NCI-H2107 treated with DMSO at 0.1 percent for 48 hours (cell line): ENCODE measurements around the gene FAM210B.
"Not testable (repeated sequence)": the region's sequence is repeated elsewhere in the genome, so short reads cannot be mapped to it uniquely, and the experiment has no call there.

Experiments used
- DNase-seq: peaks from one replicate; lab custom pipeline; 2025; ENCODE audit not compliant: unreplicated experiment; lab: John Stamatoyannopoulos, UW

The FAM210B gene

GRCh38 chr20:56360133-56360907, 1.5 kb downstream of the FAM210B start:
- DNase-seq, result no peak

DNA sequence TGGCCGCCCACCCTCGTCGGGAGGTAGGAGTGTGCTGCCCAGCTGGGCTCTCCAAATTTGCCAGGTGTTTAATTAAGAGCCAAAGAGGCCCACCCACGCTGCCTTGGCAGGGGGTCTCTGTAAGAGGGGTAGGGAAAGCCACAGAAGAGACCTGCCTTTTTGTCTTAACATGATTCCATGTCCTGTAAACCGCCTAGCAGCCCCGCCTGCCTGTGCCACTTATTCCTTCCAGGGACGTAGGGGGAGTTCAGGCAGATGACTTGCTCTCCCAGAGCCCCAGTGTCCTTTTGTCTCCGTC, 2.1 kb downstream of the FAM210B start:
- DNase-seq, result no peak

DNA sequence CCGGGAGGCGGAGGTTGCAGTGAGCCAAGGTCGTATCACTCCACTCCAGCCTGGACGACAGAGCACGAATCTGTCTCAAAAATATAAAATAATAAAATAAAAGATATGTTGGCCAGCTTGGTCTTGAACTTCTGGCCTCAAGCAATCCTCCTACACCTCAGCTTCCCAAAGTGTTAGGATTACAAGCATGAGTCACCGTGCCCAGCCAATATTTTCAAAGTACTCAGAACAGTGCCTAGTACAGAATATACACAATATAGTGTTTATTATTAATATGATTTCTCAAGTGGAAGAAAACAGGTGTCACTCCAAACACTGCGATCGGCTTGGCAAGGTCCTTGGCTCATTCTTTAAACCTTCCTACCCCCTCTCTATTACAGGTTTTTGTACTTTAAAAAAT, 3.1 kb downstream of the FAM210B start:
- DNase-seq, result no peak

GRCh38 chr20:56362833-56363413, 4.1 kb downstream of the FAM210B start:
- DNase-seq, result no peak

DNA sequence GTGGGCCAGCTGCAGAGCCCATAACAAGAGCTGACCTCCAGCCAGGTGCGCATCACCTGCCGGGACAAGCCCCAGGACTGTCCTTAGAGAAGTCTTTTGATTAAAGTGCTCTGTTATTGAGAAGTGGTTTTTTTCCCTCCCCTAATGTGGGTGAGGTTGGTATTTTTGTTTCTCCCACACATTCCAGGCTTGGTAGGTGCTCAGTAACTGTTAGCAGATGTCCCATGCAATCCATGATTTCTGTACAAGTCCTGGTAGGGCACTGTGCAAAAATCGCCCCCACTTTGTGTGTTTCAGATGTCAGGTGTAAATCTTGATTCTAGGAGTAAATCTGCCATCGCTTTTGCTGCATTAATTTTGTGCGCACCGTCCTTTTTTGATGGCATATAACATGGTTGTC, 4.7 kb downstream of the FAM210B start:
- no peak for DNase-seq

DNA sequence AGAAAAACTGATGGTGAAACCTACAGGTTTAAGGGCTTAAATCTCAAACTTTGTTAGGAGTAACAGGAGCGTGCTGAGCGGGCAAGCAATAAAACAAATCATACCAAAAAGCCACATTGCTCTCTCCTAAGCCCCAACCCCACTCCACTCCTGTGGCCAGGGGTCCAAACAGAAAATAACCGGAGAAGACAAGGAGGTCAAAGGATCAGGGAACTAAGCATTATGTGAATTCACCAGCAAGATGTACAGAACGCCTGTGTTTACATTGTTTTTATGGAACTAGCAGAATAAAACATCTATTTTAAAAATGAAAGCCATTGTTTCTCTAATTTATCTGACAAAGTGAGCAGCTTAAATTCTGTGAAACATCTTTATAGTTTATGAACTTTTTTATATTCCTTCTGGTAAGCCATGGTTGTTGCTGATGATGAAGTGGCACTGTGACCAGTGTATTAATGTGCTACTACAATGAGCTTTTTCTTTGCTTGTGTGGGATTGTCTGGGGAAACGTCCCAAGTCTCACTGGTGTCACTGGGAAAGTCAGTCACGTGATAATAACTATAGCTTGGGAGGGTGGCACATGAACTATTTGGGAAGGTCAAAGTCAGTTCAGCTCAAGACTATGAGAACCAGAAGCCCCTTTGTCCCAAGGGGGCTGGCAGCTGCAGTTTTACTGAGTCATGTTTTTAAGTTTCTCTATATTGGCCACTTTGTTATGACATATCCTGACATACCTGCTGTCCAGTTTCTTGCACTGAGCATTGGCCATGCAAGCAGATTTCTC, 9.8 kb downstream of the FAM210B start:
- DNase-seq, result no peak

- no peak for DNase-seq
Measured at GRCh38 chr20:56369179-56369578, 10.4 kb downstream of the FAM210B start.

DNA sequence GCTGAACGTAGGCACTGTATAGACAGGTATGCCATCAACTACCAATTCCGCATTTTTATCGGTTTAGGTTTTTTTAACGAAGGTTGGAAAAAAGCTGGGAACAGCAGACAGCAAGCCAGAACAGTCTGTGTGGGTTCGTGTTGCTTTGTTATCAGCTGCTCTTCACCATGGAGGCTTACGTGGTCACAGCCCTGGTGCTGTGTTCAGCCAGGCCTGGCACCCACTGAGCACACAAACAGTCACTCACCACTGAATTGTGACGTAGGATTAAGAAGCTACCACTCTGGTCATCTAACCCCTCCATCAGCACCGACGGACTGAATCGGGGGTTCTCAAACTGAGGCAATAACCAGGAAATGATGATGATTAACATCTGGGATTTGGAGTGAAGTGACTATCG, 13.2 kb downstream of the FAM210B start:
- no peak for DNase-seq

GRCh38 chr20:56372850-56373249, 14.1 kb downstream of the FAM210B start:
- no peak for DNase-seq

DNA sequence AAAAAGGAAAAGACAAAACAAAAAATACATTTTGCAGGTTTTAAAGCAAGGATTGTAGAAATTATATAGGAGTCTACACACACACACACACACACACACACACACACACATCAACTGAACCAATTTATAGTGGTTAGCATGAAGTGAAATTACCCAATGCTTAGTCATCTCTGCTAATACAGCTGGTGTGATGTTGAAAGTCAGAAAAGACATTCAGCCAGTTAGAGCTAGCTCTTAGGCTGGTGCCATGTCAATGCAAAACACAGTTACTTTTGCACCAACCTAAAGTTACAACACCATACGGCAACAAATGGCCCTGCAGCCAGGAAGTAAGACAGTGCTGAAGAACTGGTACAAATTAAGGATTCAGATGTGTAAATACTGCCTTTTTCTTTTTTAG, 15.2 kb downstream of the FAM210B start:
- no peak for DNase-seq

DNA sequence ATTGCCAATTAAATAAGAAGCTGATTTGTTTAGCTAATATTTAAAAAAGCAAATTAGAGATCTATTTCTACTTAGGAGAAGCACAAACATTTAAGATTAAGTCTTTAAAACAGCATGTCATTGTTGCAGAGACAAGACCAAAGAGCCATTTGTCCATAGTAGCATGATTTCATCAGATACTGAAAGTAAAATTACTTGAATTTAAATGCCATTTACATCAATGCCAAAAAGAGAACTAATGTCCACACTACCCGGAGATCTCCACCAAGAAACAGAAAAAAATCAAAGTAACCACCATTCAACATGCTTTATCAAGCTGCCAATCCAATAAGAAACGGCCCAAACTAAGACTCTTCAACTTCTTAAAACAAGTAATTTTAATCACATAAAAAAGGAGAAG, 17.6 kb downstream of the FAM210B start:
- DNase-seq, result no peak

DNA sequence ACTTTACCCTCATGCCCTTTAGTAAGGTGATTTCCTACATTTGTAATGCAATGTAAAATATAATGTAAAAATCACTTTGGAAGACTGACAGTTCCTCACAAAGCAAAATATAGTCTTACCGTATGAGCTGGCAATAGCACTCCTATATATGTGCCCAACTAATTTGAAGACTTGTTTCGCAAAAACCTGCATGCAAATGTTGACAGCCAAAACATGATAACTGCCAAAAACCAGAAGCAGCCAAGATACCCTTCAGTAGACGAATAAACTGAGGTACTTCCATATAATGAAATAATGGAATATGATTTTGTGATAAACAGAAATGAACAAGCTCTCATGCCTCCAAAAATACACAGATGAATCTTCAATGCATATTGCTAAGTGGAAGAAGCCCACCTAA, 19.6 kb downstream of the FAM210B start:
- DNase-seq, result no peak

DNA sequence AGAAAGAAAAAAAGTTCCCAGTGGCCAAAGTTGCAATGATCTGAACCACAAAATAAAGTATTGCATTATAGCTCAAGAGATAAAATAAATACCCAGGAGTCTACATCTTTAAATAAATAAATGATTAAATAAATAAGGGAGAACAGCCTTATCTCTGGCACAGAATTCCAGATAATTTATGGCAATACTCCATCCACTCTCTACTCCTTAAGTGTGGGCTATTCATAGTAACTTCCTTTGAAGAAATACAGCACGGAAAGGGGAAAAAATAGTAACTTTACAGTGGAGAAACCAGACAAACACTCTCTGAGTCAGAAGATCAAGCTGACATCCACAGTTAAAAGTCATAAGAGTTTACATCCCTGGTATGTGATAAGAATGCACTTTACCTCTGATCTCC, 21.6 kb downstream of the FAM210B start:
- DNase-seq, result no peak

DNA sequence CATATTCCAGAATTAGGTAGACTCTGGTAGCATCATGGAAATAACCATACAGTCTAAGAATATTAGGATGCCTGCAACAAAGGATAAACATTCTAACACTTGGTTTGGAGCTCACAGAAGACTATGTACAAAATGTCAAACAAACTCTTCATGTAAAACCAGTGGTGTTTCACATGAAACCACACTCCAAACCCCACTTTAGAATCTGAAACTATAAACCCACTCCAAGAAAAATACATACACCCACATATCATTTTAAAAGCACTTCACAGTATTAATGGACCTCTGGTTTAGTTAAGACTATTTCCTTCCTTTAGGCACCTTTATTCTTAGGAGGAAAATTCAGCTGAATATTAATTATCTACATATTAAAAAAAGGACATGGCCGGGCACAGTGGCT, 22.7 kb downstream of the FAM210B start:
- DNase-seq, result no peak

DNA sequence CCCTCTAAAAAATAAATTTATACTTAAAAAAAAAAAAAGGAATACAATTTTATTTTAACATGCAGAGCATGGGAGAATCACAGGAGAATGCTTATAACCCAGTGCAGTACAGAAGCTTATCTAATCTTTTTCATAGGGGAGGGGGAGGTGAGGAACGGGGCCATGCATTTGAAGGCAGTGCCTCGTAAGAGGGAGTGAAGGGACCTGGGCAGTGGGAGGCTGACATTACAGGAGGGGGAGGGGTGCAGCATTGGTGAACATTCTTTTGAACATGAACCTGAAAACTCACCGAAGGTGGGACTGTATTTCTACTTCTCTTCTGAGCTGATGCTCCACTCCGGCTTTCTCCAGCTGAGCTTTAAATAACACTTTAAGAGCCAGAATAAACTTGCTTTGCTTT, 23.9 kb downstream of the FAM210B start:
- DNase-seq, result no peak

- no peak for DNase-seq
Measured at GRCh38 chr20:56383334-56383733, 24.6 kb downstream of the FAM210B start.

GRCh38 chr20:56385130-56385529, 26.4 kb downstream of the FAM210B start:
- DNase-seq, result no peak

- no peak for DNase-seq
Measured at GRCh38 chr20:56386219-56386618, 27.4 kb downstream of the FAM210B start.

DNA sequence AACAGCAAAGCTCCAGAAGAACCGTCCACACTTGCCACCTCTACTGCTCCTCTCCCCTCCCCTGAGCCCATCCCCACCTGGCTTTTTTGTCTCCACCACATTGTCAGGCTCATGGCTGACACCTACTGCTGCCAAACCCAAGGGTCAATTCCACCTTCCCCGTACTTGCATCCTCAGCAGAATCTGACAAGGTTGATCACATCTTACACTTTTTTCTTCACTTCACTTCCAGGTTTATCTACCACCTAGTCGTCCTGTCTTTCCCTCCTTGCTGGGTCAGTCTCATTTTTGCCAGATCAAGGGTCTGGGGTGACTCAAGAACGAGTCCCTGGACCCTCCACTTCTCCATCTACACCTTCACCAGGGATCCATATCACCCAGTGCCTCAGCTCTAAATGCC, 30.1 kb downstream of the FAM210B start:
- no peak for DNase-seq

GRCh38 chr20:56389807-56390206, 31.0 kb downstream of the FAM210B start:
- DNase-seq, result no peak

DNA sequence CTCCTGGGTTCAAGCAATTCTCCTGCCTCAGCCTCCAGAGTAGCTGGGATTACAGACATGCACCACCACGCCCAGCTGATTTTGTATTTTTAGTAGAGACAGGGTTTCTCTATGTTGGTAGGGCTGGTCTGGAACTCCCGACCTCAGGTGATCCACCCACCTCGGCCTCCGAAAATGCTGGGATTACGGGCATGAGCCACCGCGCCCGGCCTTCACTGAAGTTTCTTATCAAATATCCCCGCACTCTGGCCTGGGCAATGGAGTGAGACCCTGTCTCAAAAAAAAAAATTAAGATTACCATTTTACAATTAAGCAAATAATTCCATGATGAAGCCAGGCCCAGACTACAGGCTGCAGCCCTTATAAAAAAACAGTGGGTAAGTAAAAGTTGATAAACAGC, 31.6 kb downstream of the FAM210B start:
- not testable (repeated sequence) for DNase-seq

GRCh38 chr20:56391037-56391436, 32.3 kb downstream of the FAM210B start:
- DNase-seq, result no peak
